Activated naive CD8-positive, alpha-beta T cell treated with anti-CD3 and anti-CD28 coated beads, Interleukin-2, amount 10 ng/mL, durations not matched to agents 7 days and 5 days (primary cell): ENCODE data around the gene DELE1. TPM values are rescaled to one million over a fixed set of nuclear protein-coding genes. Genes with fewer than 3 reads are reported as not detected.
"Not testable (repeated sequence)": the region's sequence is repeated elsewhere in the genome, so short reads cannot be mapped to it uniquely, and the experiment has no call there.

ENCODE experiments used
- ATAC-seq: fragments of 150-1000 bp; cut with Tn5 transposase; one replicate; pipeline ENCODE4 v1.10.0; 2021; ENCODE audit warnings: low read depth, moderate library complexity
- POLR2A ChIA-PET: fragments of 350-600 bp; sonication (Branson Sonifier 250); formaldehyde crosslinking; loops from one replicate; lab custom pipeline; 2021; ENCODE audit warnings: antibody characterized with exemption; lab: Charles Lee
- DNase-seq: peaks from one replicate; pipeline ENCODE4 v3.0.0; 2021
- H3K27ac Mint-ChIP-seq: one replicate; pipeline ENCODE4 v1.8.0; 2022; ENCODE audit warnings: mild to moderate bottlenecking, mixed read lengths
- H3K27me3 Mint-ChIP-seq: one replicate; pipeline ENCODE4 v1.8.0; 2022; ENCODE audit warnings: mild to moderate bottlenecking, moderate library complexity, mixed read lengths
- H3K36me3 Mint-ChIP-seq: one replicate; pipeline ENCODE4 v1.8.0; 2021; ENCODE audit warnings: mild to moderate bottlenecking, mixed read lengths
- H3K4me1 Mint-ChIP-seq: one replicate; pipeline ENCODE4 v1.8.0; 2021; ENCODE audit warnings: mixed read lengths
- H3K4me3 Mint-ChIP-seq: one replicate; pipeline ENCODE4 v1.8.0; 2022; ENCODE audit warnings: mild to moderate bottlenecking, moderate library complexity, mixed read lengths
- H3K9me3 Mint-ChIP-seq: one replicate; pipeline ENCODE4 v1.8.0; 2021; ENCODE audit warnings: mixed read lengths
- total RNA-seq, 2 experiments: library from RNA; stranded (reverse); gene quantifications; one replicate each; pipeline ENCODE4 v1.2.3, GENCODE V29; 2021

The DELE1 gene
- total RNA-seq, 2 experiments from 2014 or later: 71.2 to 73.1 TPM

- POLR2A ChIA-PET: interaction anchor here (1.6 kb wide), 1 partner anchor 49 kb away, joined by 4 read pairs; the partner anchor contains the start of gene RNF14
- ATAC-seq (no peak), DNase-seq (no peak)
- H3K27me3 Mint-ChIP-seq: peaks cover 16% of the 10 kb centered on the region
- peak overlapping the region; percentile 26 for H3K27ac Mint-ChIP-seq
- H3K9me3 Mint-ChIP-seq: no peaks in the 10 kb centered on the region
- peaks cover 2% of the 10 kb centered on the region for H3K36me3 Mint-ChIP-seq
- no peak overlapping the region for H3K4me3 Mint-ChIP-seq
- peaks cover 8% of the 10 kb centered on the region for H3K4me1 Mint-ChIP-seq
Observed at GRCh38 chr5:141919218-141920119, 4.2 kb upstream of the DELE1 start.

DNA sequence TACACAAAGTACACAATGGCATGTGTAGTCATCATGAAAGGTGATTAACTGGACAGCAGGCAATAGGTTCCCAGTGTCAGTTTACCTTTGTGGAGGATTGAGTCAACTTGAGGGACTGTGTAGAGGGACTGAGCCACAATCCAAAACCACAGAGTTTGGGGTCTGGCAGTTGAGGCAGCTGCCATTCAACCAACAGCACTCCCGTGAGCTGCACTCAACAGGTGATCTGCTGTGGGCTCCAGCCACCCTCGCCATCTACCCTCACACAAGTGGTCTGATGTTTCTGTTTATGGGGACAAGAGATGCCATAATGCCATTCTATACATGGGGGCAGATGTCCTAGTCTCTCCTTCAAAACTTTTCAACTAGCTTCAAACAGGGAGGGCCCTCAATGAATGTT lies 2.9 kb upstream of the DELE1 start:
- Mint-ChIP-seq H3K4me3 (no peak overlapping the region), H3K9me3 (no peaks in the 10 kb centered on the region), H3K36me3 (peaks cover 8% of the 10 kb centered on the region), H3K27me3 (peaks cover 6% of the 10 kb centered on the region), H3K4me1 (peaks cover 5% of the 10 kb centered on the region), H3K27ac (no peak overlapping the region)
- POLR2A ChIA-PET: interaction anchor here (1.6 kb wide), 1 partner anchor 48 kb away, joined by 4 read pairs; the partner anchor contains the start of gene RNF14
- DNase-seq: no peak
- no peak for ATAC-seq

DNA sequence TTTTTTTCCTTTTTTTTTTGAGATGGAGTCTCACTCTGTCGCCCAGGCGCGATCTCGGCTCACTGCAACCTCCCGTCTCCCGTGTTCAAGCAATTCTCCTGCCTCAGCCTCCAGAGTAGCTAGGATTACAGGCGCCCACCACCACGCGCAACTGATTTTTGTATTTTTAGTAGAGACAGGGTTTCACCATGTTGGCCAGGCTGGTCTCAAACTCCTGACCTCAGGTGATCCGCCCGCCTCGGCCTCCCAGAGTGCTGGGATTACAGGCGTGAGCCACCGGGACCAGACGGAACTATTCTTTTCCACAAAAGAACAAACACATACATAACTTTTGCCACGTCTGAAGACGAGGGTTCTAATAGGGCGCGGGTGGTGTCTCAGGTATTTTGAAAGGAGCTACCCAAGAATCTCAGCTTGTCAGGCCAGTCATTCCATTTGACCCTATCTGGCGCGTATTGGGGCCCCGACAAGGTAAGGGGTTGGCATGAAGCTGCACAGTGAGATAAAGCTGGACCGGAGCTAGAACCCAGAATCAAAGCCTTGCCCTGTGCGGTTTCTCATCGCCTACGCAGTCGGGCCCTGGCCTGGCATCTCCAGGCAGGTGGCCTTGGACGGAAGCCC lies 734 bp upstream of the DELE1 start:
- H3K4me3 Mint-ChIP-seq: peak overlapping the region; percentile 94
- H3K27me3 Mint-ChIP-seq, H3K36me3 Mint-ChIP-seq, H3K9me3 Mint-ChIP-seq, DNase-seq: not testable (repeated sequence)
- POLR2A ChIA-PET: interaction anchor here (0.5 to 3.2 kb wide), 14 partner anchors 9 to 499 kb away, joined by 3 to 34 read pairs (median 4); partner anchors contain the start of genes FCHSD1, PCDH12, RELL2 and RNF14
- H3K4me1 Mint-ChIP-seq: peaks cover 12% of the 10 kb centered on the region
- H3K27ac Mint-ChIP-seq: peak overlapping the region; percentile 92
- ATAC-seq: peak; percentile 4

DNA sequence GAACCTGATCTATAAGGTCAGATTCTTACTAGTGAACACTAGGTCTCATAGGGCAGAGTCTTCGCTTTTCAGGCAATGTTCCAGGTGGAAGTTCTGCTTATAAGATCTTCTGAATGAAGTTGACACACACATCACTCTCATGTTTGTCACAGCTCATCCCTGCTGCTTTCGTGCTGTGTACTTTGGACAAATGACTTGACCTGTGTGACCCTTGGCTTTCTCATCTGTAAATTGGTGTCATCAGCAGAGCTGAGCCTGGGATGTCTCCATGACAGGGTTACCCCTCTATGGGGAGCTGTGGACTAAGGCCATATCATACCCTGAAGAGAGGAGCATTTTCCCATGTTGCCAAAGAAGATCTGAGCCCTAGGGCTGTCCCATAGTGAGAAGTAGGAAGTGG lies 2.8 kb downstream of the DELE1 start:
- peaks cover 14% of the 10 kb centered on the region for H3K4me1 Mint-ChIP-seq
- DNase-seq: no peak
- no peak overlapping the region for H3K4me3 Mint-ChIP-seq
- peaks cover 21% of the 10 kb centered on the region for H3K36me3 Mint-ChIP-seq
- H3K9me3 Mint-ChIP-seq: no peaks in the 10 kb centered on the region
- no peaks in the 10 kb centered on the region for H3K27me3 Mint-ChIP-seq
- POLR2A ChIA-PET: no interaction called here
- ATAC-seq: no peak
- no peak overlapping the region for H3K27ac Mint-ChIP-seq

GRCh38 chr5:141928051-141928450 lies 4.4 kb downstream of the DELE1 start:
- DNase-seq (no peak), ATAC-seq (no peak)
- H3K27me3 Mint-ChIP-seq: no peaks in the 10 kb centered on the region
- H3K27ac Mint-ChIP-seq: no peak overlapping the region
- POLR2A ChIA-PET: no interaction called here
- H3K4me3 Mint-ChIP-seq: no peak overlapping the region
- no peaks in the 10 kb centered on the region for H3K9me3 Mint-ChIP-seq
- H3K4me1 Mint-ChIP-seq: peaks cover 13% of the 10 kb centered on the region
- peaks cover 22% of the 10 kb centered on the region for H3K36me3 Mint-ChIP-seq

DNA sequence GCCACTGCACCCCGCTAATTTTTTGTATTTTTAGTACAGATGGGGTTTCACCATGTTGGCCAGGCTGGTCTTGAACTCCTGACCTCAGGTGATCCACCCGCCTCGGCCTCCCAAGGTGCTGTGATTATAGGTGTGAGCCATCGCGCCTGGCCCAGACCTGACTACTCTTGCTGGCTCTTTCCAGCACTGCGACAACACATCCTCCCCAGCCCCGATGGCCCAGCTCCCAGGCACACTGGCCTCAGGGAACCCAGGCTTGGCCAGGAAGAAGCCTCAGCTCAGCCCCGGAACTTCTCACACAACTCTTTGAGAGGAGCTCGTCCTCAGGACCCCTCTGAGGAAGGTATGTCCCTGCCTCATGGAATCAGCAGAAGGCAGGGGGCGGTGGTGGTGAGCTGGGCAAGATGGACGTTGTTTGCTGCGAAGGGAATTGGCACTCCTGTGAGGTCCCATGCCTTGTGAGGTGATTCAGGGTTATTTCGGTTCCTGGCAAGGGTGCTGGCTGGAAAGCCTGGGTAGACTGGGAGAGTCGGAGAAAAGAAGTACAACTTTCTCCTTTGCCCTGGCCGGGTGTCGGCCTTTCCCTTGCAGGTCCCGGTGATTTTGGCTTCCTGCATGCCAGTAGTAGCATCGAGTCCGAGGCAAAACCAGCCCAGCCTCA lies 5.9 kb downstream of the DELE1 start:
- POLR2A ChIA-PET: no interaction called here
- H3K9me3 Mint-ChIP-seq: no peaks in the 10 kb centered on the region
- no peak overlapping the region for H3K4me3 Mint-ChIP-seq
- no peak overlapping the region for H3K27ac Mint-ChIP-seq
- DNase-seq: no peak
- ATAC-seq: no peak
- H3K36me3 Mint-ChIP-seq: peaks cover 23% of the 10 kb centered on the region
- peaks cover 9% of the 10 kb centered on the region for H3K4me1 Mint-ChIP-seq
- no peaks in the 10 kb centered on the region for H3K27me3 Mint-ChIP-seq

GRCh38 chr5:141931694-141932093 lies 8.0 kb downstream of the DELE1 start:
- H3K9me3 Mint-ChIP-seq: no peaks in the 10 kb centered on the region
- no peaks in the 10 kb centered on the region for H3K27me3 Mint-ChIP-seq
- DNase-seq (no peak), ATAC-seq (no peak)
- H3K4me1 Mint-ChIP-seq: peaks cover 9% of the 10 kb centered on the region
- POLR2A ChIA-PET: no interaction called here
- peaks cover 22% of the 10 kb centered on the region for H3K36me3 Mint-ChIP-seq
- H3K4me3 Mint-ChIP-seq: no peak overlapping the region
- no peak overlapping the region for H3K27ac Mint-ChIP-seq

DNA sequence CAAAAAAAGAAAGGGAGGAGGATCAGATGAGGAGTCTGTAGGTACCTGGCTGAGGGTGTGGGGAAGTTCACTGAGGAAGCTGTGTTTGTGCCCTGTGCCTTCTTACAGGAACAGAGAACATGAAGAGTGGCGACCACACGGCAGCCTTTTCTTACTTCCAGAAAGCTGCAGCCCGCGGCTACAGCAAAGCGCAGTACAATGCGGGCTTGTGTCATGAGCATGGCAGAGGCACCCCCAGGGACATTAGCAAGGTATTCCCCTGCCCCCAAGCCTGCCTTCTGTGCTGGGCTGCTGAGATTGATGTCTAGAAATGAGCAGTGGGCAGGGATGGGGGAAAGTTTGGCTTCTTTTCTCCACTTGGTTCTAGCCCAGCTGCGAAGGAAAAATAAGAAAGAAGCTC lies 9.5 kb downstream of the DELE1 start:
- POLR2A ChIA-PET: no interaction called here
- no peaks in the 10 kb centered on the region for H3K9me3 Mint-ChIP-seq
- H3K36me3 Mint-ChIP-seq: peaks cover 19% of the 10 kb centered on the region
- H3K27me3 Mint-ChIP-seq: no peaks in the 10 kb centered on the region
- ATAC-seq: no peak
- DNase-seq: no peak
- H3K4me1 Mint-ChIP-seq: peaks cover 2% of the 10 kb centered on the region
- H3K27ac Mint-ChIP-seq: no peak overlapping the region
- no peak overlapping the region for H3K4me3 Mint-ChIP-seq

DNA sequence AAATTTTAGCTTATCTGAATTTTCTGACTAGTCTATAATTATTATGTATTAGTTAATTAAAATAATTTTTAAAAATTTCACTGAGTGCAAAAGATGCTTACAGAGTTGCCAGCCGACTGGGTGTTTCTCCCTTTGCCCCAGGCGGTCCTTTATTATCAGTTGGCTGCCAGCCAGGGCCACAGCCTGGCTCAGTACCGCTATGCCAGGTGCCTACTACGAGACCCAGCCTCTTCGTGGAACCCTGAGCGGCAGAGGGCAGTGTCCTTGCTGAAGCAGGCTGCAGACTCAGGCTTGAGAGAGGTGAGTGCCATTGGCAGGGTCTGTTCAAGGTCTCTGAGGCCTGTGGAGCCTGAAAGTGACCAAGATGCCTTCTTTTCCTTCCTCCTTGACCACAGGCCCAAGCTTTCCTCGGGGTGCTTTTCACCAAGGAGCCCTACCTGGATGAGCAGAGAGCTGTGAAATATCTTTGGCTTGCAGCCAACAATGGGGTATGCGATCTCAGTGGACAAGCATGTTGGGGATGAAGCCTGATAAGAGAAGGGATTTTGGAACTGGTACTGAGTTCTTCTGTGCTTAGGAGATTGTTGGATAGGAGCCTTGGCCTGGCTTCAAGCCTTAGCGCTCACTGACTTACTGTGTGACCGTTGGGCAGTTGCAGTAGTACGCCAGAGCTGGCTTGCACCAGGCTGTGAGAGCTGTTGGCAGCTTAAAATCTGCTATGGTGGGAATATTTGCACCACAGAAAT lies 10.6 kb downstream of the DELE1 start:
- ATAC-seq (no peak), DNase-seq (no peak)
- POLR2A ChIA-PET: no interaction called here
- H3K27ac Mint-ChIP-seq: no peak overlapping the region
- H3K36me3 Mint-ChIP-seq: peaks cover 15% of the 10 kb centered on the region
- peaks cover 2% of the 10 kb centered on the region for H3K4me1 Mint-ChIP-seq
- H3K27me3 Mint-ChIP-seq: no peaks in the 10 kb centered on the region
- H3K4me3 Mint-ChIP-seq: no peak overlapping the region
- H3K9me3 Mint-ChIP-seq: no peaks in the 10 kb centered on the region

DNA sequence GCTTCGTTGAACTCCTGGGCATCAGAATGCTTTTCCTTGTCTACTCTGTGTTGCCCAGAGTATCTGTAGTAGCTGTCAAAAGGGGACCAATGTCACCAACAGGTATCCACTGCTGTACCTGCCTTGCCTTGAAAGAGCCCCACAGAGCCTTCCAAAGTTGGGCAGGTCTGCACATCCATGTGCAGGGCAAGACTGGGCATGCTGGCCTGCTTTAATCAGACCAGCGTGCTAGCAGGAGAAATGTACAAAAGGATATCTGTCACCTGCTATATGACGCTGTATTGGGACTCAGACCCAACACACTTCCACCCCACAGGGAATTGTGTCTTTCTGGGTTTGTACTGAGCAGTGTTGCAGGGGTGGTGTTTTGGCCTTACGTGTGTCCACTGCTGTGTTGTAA lies 11.9 kb downstream of the DELE1 start:
- H3K27ac Mint-ChIP-seq: peak overlapping the region; percentile 3
- POLR2A ChIA-PET: no interaction called here
- peaks cover 2% of the 10 kb centered on the region for H3K4me1 Mint-ChIP-seq

GRCh38 chr5:141940695-141941271 lies 17.1 kb downstream of the DELE1 start:
- H3K27me3 Mint-ChIP-seq: peaks cover 2% of the 10 kb centered on the region
- no peak for ATAC-seq

More for the DNA sequence above, 11.9 kb downstream of the DELE1 start:
- Mint-ChIP-seq H3K36me3 (peaks cover 15% of the 10 kb centered on the region), H3K9me3 (no peaks in the 10 kb centered on the region), H3K4me3 (no peak overlapping the region), H3K27me3 (no peaks in the 10 kb centered on the region)
- no peak for DNase-seq
- ATAC-seq: no peak

GRCh38 chr5:141941307-141941706 lies 17.6 kb downstream of the DELE1 start:
- Mint-ChIP-seq H3K9me3 (no peaks in the 10 kb centered on the region), H3K4me3 (no peak overlapping the region), H3K27me3 (peaks cover 2% of the 10 kb centered on the region), H3K36me3 (peaks cover 2% of the 10 kb centered on the region), H3K27ac (peak overlapping the region; percentile 45), H3K4me1 (peaks cover 7% of the 10 kb centered on the region)
- DNase-seq (no peak), ATAC-seq (no peak)
- POLR2A ChIA-PET: interaction anchor here (1.3 kb wide), 1 partner anchor 17 kb away, joined by 3 read pairs; the partner anchor contains the start of gene PCDH12

More at GRCh38 chr5:141940695-141941271, 17.1 kb downstream of the DELE1 start:
- Mint-ChIP-seq H3K4me3 (no peak overlapping the region), H3K36me3 (peaks cover 5% of the 10 kb centered on the region), H3K27ac (peak overlapping the region; percentile 60), H3K4me1 (peaks cover 7% of the 10 kb centered on the region), H3K9me3 (no peaks in the 10 kb centered on the region)
- POLR2A ChIA-PET: interaction anchor here (1.3 kb wide), 1 partner anchor 17 kb away, joined by 3 read pairs; the partner anchor contains the start of gene PCDH12
- DNase-seq: no peak
